Esophagus squamous epithelium (tissue), 5 donors: Measurements from ENCODE around the gene GLYATL1. TPM values are rescaled to one million over a fixed set of nuclear protein-coding genes. Genes with fewer than 3 reads are reported as not detected.
A peak's percentile ranks its signal among the peaks of the same experiment; 100 is the strongest.

Experiments used
- DNase-seq: peaks from one replicate; lab custom pipeline; 2025; lab: John Stamatoyannopoulos, UW
- H3K27ac ChIP-seq, 4 donors: fragments of 200-600 bp; sonication (generic); one replicate each; pipeline ENCODE4 v1.5.1; 2016 to 2019; ENCODE audit warnings: mild to moderate bottlenecking in 1 of 4
- H3K27me3 ChIP-seq, 4 donors: fragments of 200-600 bp; sonication (generic); 1 replicate in 3 of 4; 2 replicates in 1 of 4; pipeline versions ENCODE4 v1.5.1 to v1.6.0; 2017 to 2021; ENCODE audit warnings: antibody characterized with exemption in 1 of 4
- H3K36me3 ChIP-seq, 3 donors: fragments of 200-600 bp; sonication (generic); one replicate each; pipeline ENCODE4 v1.5.1; 2016 to 2019
- H3K4me1 ChIP-seq, 3 donors: fragments of 200-600 bp; sonication (generic); one replicate each; pipeline ENCODE4 v1.5.1; 2017 to 2019
- H3K4me3 ChIP-seq, 4 donors: fragments of 200-600 bp; sonication (generic); 1 replicate in 3 of 4; 2 replicates in 1 of 4; pipeline ENCODE4 v1.5.1; 2016 to 2019; ENCODE audit warnings: mild to moderate bottlenecking in 2 of 4, moderate library complexity in 1 of 4
- H3K9me3 ChIP-seq, 3 donors: fragments of 200-600 bp; sonication (generic); one replicate each; pipeline ENCODE4 v1.5.1; 2016 to 2019
- CTCF ChIP-seq, 6 experiments: fragments of 450-650 bp in 4 of 6; fragments of 200-600 bp in 2 of 6; sonication (generic) in 2 of 6; IDR thresholded peaks; one replicate each; pipeline ENCODE4 v1.5.1; 2016 to 2019; ENCODE audit warnings: antibody characterized with exemption in 6 of 6, mild to moderate bottlenecking in 4 of 6, moderate library complexity in 4 of 6
- POLR2A ChIP-seq, 4 donors: fragments of 450-650 bp; IDR thresholded peaks; one replicate each; pipeline ENCODE4 v1.6.1; 2017; ENCODE audit warnings: antibody characterized with exemption in 4 of 4, mild to moderate bottlenecking in 4 of 4, moderate library complexity in 3 of 4
- WGBS, 2 donors: methylation state at CpG; one replicate each; pipeline ENCODE4 v1.1.5; 2018; 5-methylcytosine and 5-hydroxymethylcytosine counted together
- intact Hi-C: fragments of 100-400 bp; cut with DNase I; formaldehyde crosslinking; loops from one replicate; pipeline ENCODE4 v1.15.0; 2022
- total RNA-seq, 4 donors: library from RNA; depleted of rRNA; stranded (reverse); fragments of >200 nt; gene quantifications; one replicate each; pipeline ENCODE4 v1.1.0, GENCODE V29; 2016
- donor health status: DM: yes; HTN: yes; CAD: no.

GLYATL1 gene
- total RNA-seq, 4 donors from 2014 or later, result not detected

DNA sequence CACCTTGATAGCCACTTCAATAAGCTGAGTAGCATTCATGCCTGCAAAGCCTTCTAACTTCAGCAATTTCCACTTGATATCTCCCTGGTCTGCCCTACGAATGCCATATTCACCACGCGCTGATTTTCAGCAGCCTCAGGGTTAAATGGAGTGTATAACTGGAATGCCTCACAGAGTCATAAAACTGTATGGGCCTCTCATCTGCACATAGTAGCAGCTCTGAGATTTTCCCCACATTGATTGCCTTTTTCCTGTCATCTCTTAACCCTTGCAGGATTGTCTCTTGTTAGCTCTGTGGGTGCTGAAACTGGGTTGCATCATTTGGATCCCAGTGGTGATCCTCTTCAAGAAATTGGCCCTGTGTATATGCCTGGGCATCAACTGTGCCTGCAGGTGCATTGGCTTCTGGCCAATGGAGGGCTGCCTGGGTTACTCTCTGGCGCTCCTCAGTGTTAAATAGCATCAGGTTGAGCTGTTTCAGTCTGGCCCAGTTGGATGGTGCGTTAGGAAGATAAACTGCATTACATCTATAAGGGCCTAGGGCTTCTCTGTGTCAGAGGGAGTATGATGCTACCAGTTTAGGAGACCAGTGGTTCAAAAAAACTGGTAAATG, 17.4 kb upstream of the GLYATL1 start:
- H3K9me3 ChIP-seq, result peaks cover 0 to 16% (median 6%) of the 10 kb centered on the region in 3 donors
- H3K27me3 ChIP-seq, result no peaks in the 10 kb centered on the region
- intact Hi-C loops, result no loop called here
- 61 to 75% methylated on average over 5 of the region's 5 CpGs for WGBS, 2 donors
- H3K4me3 ChIP-seq, result no peak overlapping the region
- TF ChIP-seq CTCF (IDR thresholded peaks at IDR 0.05), result no peak
- TF ChIP-seq POLR2A (IDR thresholded peaks at IDR 0.05), result no peak
- H3K36me3 ChIP-seq, result no peaks in the 10 kb centered on the region
- peaks cover 0 to 23% (median 0%) of the 10 kb centered on the region in 3 donors for H3K4me1 ChIP-seq
- DNase-seq, result no peak
- H3K27ac ChIP-seq, result peak overlapping the region in 3 of 4 donors; percentile 62 to 76 (median 66)

DNA sequence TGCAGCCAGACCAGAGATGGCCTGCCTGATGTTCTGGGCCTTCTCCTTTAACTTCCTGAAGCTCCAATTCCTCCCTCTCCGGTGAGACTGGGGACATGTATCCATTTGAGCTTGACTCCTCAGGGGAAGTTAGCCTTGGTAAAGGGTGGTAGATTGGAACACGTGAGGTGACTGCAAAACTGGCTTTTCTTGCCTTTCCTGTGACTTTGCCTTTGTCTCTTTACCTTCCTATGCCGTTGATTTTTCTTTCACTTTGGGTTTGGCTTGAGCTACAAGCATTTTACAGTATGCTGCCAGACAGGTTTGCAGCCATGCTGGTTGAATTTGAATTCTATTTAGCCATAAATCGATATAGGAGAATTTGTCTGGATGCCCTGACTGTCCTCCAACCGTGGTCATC, 16.8 kb upstream of the GLYATL1 start:
- Histone ChIP-seq H3K27me3 (no peaks in the 10 kb centered on the region), H3K27ac (peak overlapping the region; percentile 6 to 76 (median 64)), H3K9me3 (peaks cover 0 to 11% (median under 1%) of the 10 kb centered on the region in 3 donors), H3K4me1 (peaks cover 0 to 29% (median 2%) of the 10 kb centered on the region in 3 donors), H3K36me3 (no peaks in the 10 kb centered on the region), H3K4me3 (no peak overlapping the region)
- WGBS, 2 donors, result 28 to 37% methylated on average over 4 to 5 of the region's 5 CpGs
- TF ChIP-seq CTCF (IDR thresholded peaks at IDR 0.05) (no peak), POLR2A (IDR thresholded peaks at IDR 0.05) (no peak)
- DNase-seq, result no peak
- intact Hi-C loops, result no loop called here

DNA sequence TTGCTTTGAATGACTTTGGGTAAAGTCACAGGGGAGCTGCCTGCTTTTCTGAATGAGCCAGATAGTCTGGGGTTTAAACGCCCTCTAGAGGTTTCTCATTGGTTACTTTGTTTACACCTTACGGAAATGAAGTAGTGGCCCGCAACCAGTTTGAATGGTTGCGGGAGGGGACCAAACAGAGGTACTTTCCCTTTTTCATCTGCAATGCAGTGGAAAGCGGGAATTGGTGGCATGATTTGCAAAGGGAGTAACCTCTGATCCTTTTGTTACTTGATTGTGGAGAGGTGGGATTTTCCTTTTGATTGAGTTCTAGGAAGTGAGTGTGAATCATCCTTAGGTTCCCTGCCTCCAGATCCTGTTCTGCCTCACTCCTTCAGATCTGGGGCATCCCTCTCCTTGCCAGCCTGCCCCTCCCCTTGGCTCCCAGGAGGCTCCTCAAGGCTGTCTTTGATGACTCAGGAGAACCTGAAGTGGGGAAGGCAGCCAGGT, 15.9 kb upstream of the GLYATL1 start:
- Histone ChIP-seq H3K27ac (peak overlapping the region in 3 of 4 donors; percentile 62 to 76 (median 66)), H3K9me3 (peaks cover 0 to 2% (median 0%) of the 10 kb centered on the region in 3 donors), H3K27me3 (peaks cover 0 to 3% (median 0%) of the 10 kb centered on the region in 4 donors), H3K4me1 (peaks cover 0 to 37% (median 8%) of the 10 kb centered on the region in 3 donors), H3K4me3 (peak overlapping the region in 1 of 4 donors; percentile 2), H3K36me3 (no peaks in the 10 kb centered on the region)
- intact Hi-C loops, result no loop called here
- DNase-seq, result no peak
- TF ChIP-seq POLR2A (IDR thresholded peaks at IDR 0.05) (no peak), CTCF (IDR thresholded peaks at IDR 0.05) (peak in 5 of 6 experiments; percentile 11 to 40 (median 21))
- WGBS, 2 donors, result 0 to 5% methylated on average over 3 to 5 of the region's 5 CpGs

DNA sequence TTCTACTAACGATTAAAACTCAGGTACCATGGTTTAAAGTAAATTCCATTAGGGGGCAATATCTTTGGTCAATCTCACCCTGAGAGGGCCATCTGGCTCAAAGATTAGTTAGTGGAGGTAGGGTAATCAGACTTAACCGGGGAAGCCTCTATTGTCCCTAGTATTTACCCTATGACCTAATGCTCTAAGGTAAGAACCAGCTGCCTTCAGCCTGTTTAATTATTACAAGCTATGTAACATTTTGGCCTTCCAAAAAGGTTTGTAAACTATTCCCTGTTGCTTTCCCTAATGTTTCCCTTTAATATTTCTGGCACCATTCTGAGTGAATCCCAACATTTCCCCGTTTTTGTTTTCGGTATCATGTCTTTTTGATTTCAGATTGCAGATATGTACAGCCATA, 15.1 kb upstream of the GLYATL1 start:
- Histone ChIP-seq H3K4me3 (no peak overlapping the region), H3K4me1 (peaks cover 0 to 38% (median 8%) of the 10 kb centered on the region in 3 donors), H3K27ac (peak overlapping the region in 3 of 4 donors; percentile 12 to 76 (median 17)), H3K36me3 (no peaks in the 10 kb centered on the region), H3K27me3 (peaks cover 0 to 8% (median 0%) of the 10 kb centered on the region in 4 donors), H3K9me3 (no peaks in the 10 kb centered on the region)
- intact Hi-C loops, result no loop called here
- TF ChIP-seq CTCF (IDR thresholded peaks at IDR 0.05), result no peak
- no peak for TF ChIP-seq POLR2A (IDR thresholded peaks at IDR 0.05)
- 48% methylated on average over 4 of the region's 4 CpGs for WGBS, 2 donors
- no peak for DNase-seq

DNA sequence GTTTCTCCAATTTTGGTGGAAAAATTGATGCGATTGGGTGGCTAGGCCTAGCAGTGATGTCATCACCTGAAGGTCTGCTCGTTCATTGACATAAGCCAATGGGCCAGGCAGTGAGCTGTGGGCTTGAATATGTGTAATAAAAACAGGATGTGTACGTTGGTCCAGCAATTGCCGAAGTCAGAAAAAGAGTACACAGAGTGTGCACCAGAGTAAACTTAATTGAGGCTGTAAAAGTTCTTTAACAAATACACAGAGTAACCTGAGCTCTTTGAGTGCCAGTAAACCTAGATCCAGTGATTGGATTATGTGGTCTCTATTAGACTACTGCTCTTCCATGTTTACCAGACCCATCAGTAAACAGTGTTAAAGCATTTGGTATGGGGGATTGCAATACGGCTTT, 13.0 kb upstream of the GLYATL1 start:
- no peak for DNase-seq
- Histone ChIP-seq H3K36me3 (no peaks in the 10 kb centered on the region), H3K9me3 (no peaks in the 10 kb centered on the region), H3K27me3 (peaks cover 0 to 13% (median 0%) of the 10 kb centered on the region in 4 donors), H3K27ac (no peak overlapping the region), H3K4me3 (no peak overlapping the region), H3K4me1 (peaks cover 0 to 38% (median 8%) of the 10 kb centered on the region in 3 donors)
- WGBS, 2 donors, result 66 to 78% methylated on average over 5 of the region's 5 CpGs
- no peak for TF ChIP-seq CTCF (IDR thresholded peaks at IDR 0.05)
- TF ChIP-seq POLR2A (IDR thresholded peaks at IDR 0.05), result no peak
- intact Hi-C loops, result no loop called here
